ENCODE data around the gene TMEM144.

GRCh38 chr4:158203929-158204328, 6.4 kb upstream of the TMEM144 start:
- no peak for TF ChIP-seq CTCF (conservative IDR thresholded peaks at IDR 0.05; ENCODE audit: low read length)
- no peak for TF ChIP-seq EZH2phosphoT487 (IDR thresholded peaks at IDR 0.05; ENCODE audit: borderline replicate concordance)

Data from Loucy (cell line).